AG09309 (cell line): ENCODE measurements around the gene P2RX7.
"Not testable (repeated sequence)": the region's sequence is repeated elsewhere in the genome, so short reads cannot be mapped to it uniquely, and the experiment has no call there.

Experiments used
- DNase-seq: peaks from one replicate; pipeline ENCODE4 v3.0.0-alpha.2; 2010; ENCODE audit warnings: low read depth
- H3K4me3 ChIP-seq: 2 replicates; pipeline ENCODE4 v1.5.1; 2011; ENCODE audit warnings: mild to moderate bottlenecking, low read depth, low read length, moderate library complexity; ENCODE audit not compliant: control insufficient read depth
- CTCF ChIP-seq: IDR thresholded peaks from 2 replicates; pipeline ENCODE4 v1.5.1; 2011; ENCODE audit warnings: mild to moderate bottlenecking, low read depth, low read length, inconsistent platforms; ENCODE audit not compliant: insufficient read depth, control insufficient read depth; ENCODE audit errors: missing control alignments

Gene P2RX7

DNA sequence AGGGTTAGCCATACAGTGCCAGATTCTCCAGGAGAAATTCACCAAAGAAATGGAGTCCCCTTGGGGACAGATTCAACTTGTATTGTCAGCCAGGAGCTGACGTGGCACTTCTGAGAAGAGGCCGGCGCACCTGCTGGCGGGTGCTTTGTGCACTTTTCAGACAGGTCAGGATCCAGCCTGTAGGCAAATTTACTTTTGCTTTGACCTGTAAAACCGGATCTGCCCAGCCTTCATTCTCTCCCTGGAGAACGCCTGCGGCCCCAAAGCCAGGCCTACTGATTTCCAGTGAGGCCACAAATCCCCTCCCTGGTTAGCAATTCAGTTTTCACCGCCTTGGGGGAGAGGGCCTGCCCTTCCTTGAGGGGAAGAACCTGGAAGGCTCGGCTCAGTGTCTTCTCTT, 94.6 kb downstream of the P2RX7 start:
- H3K4me3 ChIP-seq = no peak overlapping the region
- TF ChIP-seq CTCF = no peak
- DNase-seq = no peak

DNA sequence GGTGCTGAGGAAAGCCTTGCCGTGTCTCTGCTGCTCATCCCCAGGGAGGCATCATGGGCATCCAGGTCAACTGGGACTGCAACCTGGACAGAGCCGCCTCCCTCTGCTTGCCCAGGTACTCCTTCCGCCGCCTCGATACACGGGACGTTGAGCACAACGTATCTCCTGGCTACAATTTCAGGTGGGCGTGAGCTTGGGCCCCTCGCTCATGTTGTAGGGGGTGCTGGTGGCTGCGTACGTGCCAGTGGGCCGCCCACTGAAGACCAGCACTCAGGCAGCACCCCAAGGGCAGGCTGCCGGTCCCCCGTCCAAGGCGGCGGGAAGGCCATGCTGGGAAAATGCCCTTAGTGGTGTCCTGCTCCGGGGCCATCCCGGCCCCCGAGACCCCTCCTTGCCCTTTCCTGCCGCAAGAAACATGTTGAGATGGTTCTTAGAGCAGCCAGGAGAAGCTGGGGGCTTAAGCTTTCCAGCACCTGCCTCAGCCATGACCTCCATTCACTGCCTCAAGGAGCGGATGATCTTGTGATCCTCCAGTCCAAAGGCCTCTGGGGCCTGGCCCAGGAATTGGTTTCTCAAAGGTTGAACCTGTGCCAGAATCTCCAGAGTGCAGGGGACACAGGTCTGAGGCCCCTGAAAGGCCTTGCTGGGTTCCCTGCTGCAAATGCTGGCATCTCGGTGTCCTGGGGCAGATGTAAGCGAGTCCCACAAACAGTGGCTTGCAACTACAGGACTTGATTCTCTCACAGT, 96.4 kb downstream of the P2RX7 start:
- no peak overlapping the region for H3K4me3 ChIP-seq
- DNase-seq = no peak
- TF ChIP-seq CTCF = no peak

- H3K4me3 ChIP-seq = not testable (repeated sequence)
- peak; percentile 88 for TF ChIP-seq CTCF
- DNase-seq = peak; percentile 13
Observed at GRCh38 chr12:121229826-121230537, 97.3 kb downstream of the P2RX7 start.

DNA sequence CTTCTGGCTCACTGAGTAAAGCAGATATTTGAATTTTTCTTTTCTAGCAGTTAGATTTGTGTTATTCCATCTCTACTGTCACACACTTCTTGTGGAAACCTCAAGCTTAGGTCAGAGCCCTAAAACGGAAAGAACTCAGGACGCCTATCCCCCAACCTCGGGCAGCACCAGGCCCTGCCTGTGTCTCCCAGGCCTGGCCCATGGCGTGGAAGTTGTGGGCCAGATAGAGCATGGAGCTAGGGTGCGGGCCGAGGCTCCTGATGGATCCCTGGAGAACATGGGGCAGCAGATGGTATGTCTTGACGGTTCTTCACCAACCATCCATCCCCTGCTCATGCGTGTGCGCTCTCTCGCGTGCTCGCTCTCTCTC, 97.8 kb downstream of the P2RX7 start:
- no peak for TF ChIP-seq CTCF
- DNase-seq = no peak
- no peak overlapping the region for H3K4me3 ChIP-seq

DNA sequence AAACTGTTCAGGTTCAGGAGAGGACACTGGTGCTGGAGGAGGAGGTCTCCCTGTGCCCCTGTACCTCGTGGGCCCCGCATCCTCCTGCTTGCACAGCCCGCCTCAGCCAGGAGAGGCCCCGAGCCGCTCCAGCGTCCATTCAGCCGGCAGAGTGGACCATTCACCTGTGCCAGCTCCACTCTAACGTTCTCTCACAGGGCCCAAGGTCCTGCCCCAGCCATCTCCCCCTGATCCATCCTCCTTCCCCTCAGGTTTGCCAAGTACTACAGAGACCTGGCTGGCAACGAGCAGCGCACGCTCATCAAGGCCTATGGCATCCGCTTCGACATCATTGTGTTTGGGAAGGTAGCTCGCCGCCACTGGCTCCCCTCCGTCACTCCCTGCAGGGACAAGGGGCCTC, 99.5 kb downstream of the P2RX7 start:
- no peak for DNase-seq
- no peak overlapping the region for H3K4me3 ChIP-seq
- no peak for TF ChIP-seq CTCF

DNA sequence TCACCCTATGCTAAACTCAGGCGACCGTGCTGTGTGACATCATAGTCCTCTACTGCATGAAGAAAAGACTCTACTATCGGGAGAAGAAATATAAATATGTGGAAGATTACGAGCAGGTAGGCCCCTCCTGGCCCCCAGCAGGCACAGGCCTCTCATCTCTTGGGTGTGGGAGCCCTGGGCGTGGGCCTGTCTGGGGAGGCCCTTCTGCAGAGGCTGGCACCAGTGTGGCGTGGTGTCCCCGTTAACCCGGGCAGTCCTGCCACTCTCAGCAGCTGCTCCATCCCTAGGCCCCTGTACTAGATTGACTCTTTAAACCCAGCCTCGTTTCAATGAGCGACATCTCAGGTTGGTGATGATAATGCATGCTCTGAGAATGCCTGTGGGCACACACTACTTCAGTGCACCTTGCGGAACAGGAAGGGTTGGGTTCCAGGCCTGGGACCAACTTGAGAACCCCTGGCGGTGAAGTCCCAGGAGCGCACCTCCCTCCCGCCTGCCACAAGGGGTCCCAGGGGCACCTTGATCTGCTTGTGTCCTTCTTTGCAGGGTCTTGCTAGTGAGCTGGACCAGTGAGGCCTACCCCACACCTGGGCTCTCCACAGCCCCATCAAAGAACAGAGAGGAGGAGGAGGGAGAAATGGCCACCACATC, 100.4 kb downstream of the P2RX7 start:
- no peak overlapping the region for H3K4me3 ChIP-seq
- no peak for TF ChIP-seq CTCF
- no peak for DNase-seq
